ENCODE results near the gene EBI3.
A peak's percentile ranks its signal among the peaks of the same experiment; 100 is the strongest.
"Not testable (repeated sequence)": the region's sequence is repeated elsewhere in the genome, so short reads cannot be mapped to it uniquely, and the experiment has no call there.

EBI3 gene

DNA sequence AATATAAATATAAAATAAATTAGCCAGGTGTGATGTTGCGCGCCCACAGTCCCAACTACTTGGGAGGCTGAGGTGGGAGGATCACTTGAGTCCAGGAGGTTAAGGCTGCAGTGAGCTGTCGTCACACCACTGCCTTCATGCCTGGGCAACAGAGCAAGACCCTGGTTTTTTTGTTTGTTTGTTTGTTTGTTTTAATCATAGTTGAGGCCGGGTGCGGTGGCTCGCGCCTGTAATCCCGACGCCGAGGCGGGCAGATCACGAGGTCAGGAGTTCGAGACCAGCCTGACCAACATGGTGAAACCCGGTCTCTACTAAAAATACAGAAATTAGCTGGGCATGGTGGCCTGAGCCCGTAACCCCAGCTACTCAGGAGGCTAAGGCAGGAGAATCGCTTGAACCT lies 8.2 kb downstream of the EBI3 start:
- not testable (repeated sequence) for DNase-seq

DNA sequence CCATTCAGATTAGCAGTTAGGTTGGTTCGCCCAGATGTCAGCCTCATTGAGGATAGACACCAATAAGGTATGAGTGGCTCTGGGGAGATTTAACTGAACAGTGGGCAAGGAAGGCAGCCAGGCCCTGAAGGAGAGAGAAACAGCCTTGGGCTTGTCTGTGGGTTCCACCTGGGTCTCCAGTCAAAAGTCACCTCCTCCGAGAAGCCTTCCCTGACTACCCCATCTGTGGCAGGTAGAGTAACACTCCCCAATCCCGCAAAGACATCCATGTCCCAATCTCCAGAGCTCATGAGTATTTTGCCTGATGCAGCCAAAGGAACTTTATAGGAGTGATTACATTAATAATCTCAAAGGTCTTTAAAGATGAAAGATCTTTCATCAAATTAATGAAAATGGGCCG lies 9.5 kb downstream of the EBI3 start:
- no peak for DNase-seq

DNA sequence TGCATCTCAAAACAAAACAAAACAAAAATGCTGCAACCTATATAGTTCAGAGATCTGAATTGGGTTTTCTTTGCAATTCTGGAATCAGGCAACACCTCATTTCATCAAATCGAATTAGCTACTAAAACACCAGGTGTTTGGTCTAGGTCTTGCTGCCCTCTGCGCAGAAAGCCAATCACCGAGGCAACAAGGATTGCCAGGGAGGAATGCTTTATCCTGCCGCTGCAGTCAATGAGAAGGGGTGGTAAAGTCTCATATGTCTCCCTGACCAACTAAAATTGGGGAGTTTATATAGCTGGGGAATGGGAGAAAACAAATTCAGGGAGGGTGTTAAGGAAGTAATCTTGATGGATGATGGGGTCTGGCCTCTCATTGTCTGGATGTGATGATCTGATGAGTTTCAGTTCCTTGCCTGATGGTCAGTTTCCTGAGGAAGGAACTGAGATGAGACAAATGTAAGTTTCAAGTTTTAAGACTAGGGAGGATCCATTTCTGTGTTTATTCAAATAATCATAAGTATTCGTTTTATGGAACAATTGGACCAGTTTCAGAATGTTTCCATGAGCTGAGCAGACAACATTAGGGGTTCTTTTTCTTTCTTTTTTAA lies 12.6 kb downstream of the EBI3 start:
- DNase-seq: no peak

DNA sequence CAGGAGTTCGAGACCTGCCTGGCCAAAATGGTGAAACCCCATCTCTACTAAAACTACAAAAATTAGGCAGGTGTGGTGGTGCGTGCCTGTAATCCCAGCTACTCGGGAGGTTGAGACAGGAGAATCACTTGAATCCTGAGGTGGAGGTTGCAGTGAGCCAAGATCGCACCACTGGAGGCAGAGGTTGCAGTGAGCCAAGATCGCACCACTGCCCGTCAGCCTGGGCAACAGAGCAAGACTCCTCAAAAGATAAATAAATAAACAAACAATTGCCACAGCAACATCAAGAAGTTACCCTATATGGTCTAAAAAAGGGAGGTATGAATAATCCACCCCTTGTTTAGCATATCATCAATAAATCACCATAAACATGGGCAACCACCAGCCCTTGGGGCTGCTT lies 16.6 kb downstream of the EBI3 start:
- not testable (repeated sequence) for DNase-seq

DNA sequence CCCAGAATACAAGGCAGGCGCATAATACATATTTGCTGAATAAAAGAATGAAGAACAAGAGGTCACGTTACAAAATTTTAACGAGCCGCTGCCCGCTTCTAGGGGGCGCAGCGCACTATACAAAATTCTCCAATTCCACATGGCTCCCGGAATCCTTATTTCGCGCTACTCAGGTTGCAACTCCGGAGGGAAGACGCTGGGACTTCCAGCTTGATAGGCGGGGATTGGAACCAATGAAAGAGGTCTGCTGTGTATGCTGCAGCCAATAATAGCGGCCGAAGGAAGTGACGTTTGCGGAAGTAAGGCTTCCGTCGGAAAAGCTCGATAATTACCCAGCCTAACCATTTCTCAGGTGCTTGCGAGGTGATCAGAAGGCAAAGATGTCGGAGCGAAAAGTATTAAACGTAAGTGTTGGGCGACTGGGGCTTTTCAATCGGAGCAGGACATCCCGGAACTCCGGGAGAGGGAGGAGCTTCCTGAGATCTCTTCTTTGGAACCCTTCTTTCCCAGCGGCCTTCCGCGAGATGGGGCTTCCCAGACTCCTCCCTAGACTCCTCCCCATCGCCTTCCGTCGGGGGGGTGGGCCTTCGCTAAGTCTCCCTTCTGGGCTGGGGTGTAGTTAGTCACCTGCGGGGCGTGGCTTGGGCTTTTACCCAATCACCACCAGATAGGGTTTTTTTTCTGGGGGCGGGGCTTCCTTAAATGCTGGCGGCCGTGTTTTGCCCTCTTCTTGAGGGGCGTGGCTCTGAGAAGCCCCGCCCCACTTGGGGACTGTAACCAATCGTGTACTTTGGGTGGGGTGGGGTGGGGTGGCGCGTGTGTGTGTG lies 17.7 kb downstream of the EBI3 start, which contains the start of gene YJU2:
TSS of gene YJU2 (plus strand) at position 314 of the 827 bp plus-strand sequence. CDS start at position 381, 67 bp downstream.
- peak; percentile 98 for DNase-seq

DNA sequence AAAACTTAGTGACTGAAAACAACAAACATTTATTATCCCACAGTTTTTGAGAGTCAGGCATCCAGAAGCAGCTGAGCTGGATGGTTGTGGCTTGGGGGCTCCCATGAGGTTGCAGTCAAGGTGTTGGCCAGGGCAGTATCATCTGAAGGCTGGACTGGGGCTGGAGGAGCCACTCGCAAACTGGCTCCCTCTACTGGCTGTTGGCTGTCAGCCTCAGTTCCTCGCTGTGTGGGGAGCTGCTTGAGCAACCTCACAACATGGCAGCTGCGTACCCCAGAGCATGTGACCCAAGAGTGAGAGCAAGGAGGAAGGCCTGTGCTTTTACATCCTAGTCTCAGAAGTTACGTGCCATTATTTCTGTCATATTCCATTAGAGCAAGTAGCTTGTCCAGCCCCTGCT lies 27.2 kb downstream of the EBI3 start:
- DNase-seq: no peak

DNA sequence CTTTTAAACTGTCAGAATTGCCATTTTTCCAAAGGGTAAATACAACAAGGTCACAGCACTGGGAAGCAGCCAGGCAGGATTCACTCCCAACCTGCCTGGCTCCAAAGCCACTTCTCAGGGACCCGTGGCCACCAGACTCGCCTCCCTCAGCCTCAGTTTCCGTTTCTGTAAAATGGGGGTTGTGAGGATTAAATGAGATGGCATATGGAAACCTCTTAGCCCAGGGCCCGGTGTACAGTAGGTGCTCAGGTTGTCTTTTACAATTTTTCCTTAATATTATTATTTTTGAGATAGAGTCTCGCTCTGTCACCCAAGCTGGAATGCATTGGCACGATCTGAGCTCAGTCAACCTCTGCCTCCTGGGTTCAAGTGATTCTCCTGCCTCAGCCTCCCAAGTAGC lies 27.7 kb downstream of the EBI3 start:
- DNase-seq: no peak

DNA sequence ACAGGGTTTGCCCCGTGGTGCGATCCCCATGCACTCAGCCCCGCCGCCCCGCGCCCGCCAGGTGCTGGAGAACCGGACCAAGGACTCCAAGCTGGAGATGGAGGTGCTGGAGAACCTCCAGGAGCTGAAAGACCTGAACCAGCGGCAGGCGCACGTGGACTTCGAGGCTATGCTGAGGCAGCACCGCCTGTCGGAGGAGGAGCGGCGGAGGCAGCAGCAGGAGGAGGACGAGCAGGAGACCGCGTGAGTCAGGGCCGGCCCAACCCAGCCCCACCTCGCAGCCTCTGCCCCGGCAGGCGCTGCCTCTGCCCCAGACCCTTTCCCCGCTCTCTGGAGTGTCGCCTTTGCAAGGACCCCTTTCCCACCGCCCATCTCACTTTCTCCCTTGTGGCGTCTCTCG lies 28.9 kb downstream of the EBI3 start:
- no peak for DNase-seq

DNA sequence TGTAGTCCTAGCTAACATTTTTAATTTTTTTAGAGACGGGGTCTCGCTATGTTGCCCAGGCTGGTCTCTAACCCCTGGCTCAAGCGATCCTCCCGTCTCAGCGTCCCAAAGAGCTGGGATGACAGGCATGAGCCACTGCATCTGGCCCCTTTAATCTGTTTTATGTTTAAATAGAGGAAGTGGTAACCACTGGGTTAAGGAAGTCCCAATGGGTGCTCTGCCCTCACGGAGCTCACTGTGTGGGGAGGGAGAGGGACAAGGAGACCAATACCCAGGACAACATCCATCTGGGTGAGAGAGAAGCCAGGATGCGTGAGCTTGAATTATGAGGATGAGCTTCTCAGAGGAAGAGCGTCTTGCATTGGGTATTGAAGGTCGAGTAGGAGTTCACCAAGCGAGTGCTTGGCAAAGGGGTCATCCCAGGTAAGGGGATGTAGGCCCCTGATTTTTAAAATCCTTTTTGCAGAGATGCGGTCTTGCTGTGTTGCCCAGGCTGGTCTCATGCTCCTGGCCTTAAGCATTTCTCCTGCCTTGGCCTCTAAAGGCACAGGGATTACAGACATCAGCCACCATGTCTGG lies 31.4 kb downstream of the EBI3 start:
- DNase-seq: no peak

DNA sequence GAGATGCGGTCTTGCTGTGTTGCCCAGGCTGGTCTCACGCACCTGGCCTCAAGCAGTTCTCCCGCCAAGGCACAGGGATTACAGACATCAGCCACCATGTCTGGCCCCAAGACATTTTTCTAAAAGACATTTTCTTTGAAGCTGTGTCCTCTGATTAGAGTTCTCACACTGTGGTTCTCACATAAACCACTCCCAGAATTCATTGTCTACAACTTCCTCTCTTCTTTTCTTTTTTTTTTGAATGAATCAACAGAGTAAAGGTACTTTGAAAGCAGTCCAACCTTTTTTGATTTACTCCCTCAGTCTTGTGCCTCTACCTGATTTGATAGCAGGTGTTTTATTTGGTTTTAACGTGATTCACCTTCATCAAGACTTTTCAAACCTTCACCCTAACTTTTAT lies 35.5 kb downstream of the EBI3 start:
- no peak for DNase-seq

DNA sequence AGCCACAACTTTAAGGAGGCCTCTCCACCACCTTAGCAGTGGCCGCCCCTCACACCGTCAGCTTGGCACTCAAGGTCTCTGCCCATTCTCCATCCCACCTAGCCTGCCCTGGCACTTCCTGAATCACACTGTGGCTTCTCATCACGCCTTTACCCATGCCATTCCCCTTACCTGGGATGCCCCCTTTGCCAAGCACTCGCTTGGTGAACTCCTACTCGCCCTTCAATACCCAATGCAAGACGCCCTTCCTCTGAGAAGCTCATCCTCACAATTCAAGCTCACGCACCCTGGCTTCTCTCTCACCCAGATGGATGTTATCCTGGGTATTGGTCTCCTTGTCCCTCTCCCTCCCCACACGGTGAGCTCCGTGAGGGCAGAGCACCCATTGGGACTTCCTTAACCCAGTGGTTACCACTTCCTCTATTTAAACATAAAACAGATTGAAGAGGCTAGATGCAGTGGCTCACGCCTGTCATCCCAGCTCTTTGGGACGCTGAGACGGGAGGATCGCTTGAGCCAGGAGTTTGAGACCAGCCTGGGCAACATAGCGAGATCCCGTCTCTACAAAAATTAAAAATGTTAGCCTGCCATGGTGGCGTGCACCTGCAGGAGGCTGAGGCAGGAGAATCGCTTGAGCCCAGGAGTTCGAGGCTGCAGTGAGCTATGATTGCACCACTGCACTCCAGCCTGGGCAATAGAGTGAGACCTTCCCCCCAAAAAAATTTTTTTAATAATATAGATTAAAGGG lies 37.1 kb downstream of the EBI3 start:
- DNase-seq: no peak

DNA sequence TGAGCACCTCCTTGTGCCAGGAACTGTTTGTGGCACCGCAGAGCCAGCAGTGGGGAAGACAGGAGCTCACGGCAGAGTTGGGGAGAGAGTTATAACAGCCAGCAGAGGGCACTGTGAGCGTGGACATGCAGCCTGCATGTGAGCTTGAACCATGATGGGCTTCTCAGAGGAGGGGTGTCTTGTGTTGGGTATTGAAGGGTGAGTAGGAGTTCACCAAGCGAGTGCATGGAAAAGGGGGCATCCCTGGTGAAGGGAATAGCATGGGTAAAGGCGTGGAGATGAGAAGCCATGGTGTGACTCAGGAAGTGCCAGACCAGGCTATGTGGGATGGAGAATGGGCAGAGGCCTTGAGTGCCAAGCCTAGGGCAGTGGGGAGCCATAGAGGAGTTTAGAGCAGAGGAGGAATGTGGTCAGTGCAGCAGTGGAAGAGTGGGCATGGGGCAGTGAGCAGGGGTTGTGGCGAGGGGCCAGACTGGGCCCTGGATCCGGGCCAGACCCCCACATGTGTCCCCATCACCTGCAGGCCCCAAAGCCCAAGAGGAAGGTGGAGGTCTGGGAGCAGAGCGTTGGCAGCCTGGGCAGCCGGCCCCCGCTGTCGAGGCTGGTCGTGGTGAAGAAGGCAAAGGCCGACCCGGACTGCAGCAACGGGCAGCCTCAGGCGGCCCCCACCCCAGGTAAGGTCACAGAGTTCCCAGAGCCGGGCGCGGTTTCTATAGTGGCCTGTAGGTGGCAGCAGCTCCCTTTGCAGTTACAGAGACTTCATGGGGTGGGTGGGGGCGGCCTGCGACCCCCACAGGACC lies 38.0 kb downstream of the EBI3 start:
- DNase-seq: peak; percentile 66

DNA sequence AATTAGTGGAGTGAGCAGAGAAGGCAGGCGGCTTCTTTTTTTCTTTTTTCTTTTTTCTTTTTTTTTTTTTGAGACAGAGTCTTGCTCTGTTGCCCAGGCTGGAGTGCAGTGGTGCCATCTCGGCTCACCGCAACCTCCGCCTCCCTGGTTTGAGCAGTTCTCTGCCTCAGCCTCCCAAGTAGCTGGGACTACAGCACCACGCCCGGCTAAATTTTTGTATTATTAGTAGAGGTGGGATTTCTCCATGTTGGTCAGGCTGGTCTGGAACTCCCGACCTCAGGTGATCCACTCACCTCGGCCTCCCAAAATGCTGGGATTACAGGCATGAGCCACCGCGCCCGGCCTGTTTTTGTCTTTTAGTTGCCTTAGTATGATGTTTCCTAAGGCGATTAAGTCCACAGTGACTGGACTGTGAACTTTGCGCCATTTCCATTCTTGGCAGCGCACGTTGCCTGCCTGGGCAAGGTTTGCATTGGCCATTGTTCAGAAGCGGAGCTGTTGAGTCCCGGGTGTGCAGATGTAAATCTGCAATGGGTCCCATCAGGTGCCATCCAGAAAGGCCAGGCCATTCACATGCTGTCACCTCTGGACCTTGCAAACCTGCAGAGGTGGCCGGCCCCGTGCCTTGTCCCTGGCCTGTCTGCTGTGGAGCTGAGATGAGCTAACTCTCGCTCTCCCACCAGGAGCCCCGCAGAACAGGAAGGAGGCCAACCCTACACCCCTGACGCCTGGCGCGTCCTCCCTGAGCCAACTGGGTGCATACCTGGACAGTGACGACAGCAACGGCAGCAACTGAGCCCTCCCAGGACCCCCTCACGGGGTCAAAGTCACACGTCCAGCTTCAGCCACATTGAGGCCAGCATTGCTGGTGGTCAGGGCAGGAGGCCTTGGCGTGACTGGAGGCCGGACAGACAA lies 38.8 kb downstream of the EBI3 start:
- no peak for DNase-seq

DNA sequence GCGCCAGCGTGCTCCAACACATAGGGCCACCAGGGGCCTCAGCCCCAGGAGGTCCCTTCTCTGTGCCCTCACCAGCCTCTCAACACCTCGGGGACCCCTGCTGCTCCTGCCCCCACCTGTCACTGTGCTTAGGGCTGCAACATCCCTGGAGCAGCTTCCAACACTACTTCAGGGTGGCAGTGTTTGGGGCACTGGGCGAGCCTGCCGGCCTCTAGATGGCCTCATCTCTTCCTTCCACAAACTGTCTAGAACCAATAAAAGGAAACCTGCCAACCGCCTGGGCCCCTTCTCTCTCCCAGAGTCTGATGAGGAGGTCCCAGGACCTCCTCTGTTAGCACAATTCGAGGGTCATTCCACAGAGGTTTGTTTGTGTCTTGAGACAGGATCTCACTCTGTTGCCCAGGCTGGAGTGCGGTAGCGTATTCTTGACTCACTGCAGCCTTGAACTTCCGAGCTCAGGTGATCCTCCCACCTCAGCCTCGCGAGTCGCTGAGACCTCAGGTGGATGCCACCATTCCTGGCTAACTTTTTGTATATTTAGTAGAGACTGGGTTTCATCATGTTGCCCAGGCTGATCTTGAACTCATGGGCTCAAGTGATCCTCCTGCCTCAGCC lies 39.6 kb downstream of the EBI3 start:
- DNase-seq: no peak

DNA sequence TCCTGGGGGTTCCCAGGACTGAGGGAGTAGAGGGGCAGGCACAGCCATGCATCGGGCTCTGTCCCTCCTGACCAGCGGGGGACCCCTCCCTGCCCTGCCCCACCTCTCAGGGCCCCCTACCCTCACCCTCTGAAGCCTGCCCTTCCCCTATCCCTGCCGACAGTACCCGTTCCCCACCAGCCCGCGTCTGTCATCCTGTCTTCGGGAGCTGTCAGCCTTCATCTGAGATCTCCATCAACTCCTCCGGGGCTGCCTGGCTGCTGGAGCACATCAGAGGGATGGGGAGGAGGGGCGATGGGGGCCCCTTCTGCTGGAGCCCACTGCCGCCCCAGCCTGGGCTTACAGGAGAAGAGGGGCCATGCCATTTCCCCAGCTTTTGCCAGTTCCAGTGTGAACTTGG lies 43.6 kb downstream of the EBI3 start:
- DNase-seq: no peak

DNA sequence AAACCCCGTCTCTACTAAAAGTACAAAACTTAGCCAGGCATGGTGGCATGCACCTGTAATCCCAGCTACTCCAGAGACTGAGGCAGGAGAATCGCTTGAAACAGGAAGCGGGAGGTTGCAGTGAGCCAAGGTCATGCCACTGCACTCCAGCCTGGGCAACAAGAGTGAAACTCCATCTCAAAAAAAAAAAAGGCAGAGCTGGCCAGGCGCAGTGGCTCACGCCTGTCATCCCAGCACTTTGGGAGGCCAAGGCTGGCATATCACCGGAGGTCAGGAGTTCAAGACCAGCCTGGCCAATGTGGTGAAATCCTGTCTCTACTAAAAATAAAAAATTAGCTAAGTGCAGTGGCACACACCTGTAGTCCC lies 45.0 kb downstream of the EBI3 start:
- not testable (repeated sequence) for DNase-seq

DNA sequence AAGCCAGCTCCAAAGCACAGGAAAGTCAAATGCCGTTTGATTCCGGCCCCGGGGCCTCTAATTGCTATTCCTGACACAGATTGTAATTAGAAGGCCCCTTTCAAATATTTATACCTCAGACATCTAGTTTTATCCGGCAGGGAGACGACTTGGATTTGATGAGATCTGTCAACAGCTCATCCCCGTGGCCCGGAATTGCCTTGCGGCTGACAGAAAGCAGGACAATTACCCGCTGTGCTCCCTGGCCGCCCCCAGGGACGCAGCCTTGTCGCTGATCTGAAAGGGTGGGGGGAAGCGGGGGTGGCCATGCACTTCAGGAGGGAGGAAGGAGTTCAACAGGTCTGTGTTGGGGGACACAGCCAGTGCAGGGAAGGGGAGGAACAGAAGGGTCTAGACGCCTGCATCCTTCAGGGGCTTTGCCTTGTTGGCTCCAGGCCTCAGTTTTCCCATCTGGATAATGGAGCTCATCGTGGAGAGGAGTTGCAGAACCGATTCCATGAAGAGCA lies 47.9 kb downstream of the EBI3 start:
- DNase-seq: no peak

DNA sequence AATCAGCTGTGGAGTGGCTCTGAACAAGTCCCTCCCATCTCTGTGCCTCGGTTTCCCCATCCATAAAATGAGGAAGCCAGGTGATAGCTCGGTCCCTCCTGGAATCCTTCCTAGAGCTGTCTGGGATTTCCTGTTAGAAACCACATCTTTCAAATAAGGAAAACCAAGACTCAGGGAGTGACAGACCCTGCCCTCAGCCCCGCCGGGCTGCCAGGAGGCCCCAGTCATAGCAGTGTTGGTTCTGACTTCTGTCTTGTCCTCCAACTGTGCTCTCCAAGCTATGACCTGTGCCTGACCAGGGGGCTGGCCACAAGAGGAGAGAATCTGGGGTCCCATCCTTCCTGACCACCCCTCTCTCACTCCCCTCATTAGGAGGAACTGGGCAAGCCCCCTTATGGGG lies 48.7 kb downstream of the EBI3 start:
- no peak for DNase-seq

DNA sequence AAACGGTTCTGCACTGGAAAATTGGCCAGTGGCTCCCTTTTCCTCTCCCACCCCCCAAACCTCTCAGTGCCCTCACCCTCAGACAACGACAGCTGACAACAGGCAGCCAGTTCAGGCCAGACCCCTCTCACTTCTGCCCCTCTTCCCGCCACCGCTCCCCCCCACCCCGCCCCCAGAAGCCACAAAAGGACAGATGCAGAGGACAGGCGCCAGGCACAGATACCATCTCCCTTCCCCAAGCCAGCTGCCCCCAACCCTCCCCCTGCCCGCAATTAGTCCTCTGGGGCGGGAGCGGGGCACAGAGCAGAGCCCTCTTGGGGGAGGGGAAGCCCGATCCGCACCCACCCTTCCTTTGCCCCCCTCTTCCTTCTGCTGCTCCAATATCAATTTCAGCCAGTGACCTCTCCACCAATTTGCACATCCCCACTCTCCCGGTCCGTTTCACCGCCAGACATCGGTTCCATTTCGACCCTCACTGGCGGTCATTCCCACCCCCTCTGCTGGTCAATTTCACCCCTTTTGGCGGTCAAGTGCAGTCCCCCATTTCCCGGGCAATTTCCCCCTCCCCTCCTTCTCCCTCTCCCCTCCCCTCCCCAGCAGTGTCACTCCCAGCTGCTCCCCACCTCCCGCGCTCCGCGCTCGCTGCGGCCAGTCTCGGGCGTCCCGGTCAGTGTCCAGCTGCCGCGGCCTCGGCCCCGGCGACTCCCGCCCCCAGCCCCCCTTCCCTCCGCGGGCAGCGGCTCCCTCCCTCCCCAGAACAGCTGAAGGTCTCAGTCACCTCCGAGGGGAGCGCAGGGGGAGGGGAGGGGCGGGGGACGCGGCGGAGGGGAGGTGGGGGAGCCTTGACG lies 49.3 kb downstream of the EBI3 start, which contains the start of gene SHD:
TSS of gene SHD (plus strand) at position 848 of the 848 bp plus-strand sequence. CDS start 798 bp downstream, outside the sequence.
- no peak for DNase-seq

DNA sequence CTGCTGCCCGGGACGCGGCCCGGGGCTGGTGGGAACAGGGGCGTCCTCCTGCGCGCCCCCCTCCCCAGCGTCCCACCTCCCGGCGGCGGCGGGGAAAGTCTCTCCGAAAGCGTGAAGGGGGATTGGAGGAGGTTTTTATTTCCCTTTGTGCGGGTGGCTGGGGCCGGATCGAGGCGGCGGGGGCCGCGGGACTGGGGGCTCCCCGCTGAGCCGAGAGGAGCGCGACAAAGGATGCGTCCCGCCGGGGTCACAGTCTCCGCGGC lies 49.9 kb downstream of the EBI3 start:
- DNase-seq: no peak
